ENCODE results near the gene NUDT13. TPM values are rescaled to one million over a fixed set of nuclear protein-coding genes. Genes with fewer than 3 reads are reported as not detected.

The NUDT13 gene
- total and polyA plus RNA-seq, 2 of the 8 experiments (the other 6 are each of a cell fraction or from before 2014, with no cell fraction given), result 1.5 to 1.9 TPM

GRCh38 chr10:73073627-73074026, 36.6 kb upstream of the NUDT13 start:
- DNase-seq (ENCODE audit: low read depth in 1 of 2, low spot score in 2 of 2) (no peak), FAIRE-seq (no peak)
- H3K9me3 ChIP-seq (ENCODE audit: insufficient read depth in 2 of 2, low read depth in 1 of 2, low read length in 1 of 2), result no peaks in the 10 kb centered on the region
- H3K23ac ChIP-seq (ENCODE audit: insufficient read length), result no peak overlapping the region
- no peaks in the 10 kb centered on the region for H3K4me1 ChIP-seq (replicated peaks in 1 of 4; ENCODE audit: control insufficient read depth in 3 of 4, insufficient read depth in 4 of 4, low read length in 3 of 4)
- H3K9ac ChIP-seq (replicated peaks in 1 of 4; ENCODE audit: extremely low read depth in 1 of 4, low read depth in 3 of 4, low read length in 3 of 4), result no peak overlapping the region
- no peak overlapping the region for H2BK20ac ChIP-seq (ENCODE audit: low read length)
- no peak overlapping the region for H4K8ac ChIP-seq (ENCODE audit: extremely low read depth, insufficient read depth, low read length)
- H3K4me3 ChIP-seq (ENCODE audit: extremely low read depth in 1 of 4, insufficient read depth in 2 of 4, low read depth in 3 of 4, low read length in 4 of 4), result no peak overlapping the region
- no peak overlapping the region for H3K14ac ChIP-seq (ENCODE audit: insufficient read length)
- no peak overlapping the region for H3K4me2 ChIP-seq (ENCODE audit: insufficient read depth in 1 of 2, low read depth in 2 of 2, low read length in 2 of 2)
- no peaks in the 10 kb centered on the region for H3K79me1 ChIP-seq (ENCODE audit: low read depth, low read length)
- no peak overlapping the region for H4K5ac ChIP-seq (ENCODE audit: insufficient read length, low read depth, low read length)
- peaks cover 0 to 10% of the 10 kb centered on the region in 2 experiments; a peak in 2 of 4 replicates for H3K79me2 ChIP-seq (ENCODE audit: control insufficient read depth in 1 of 2, insufficient read depth in 2 of 2, low read length in 2 of 2)
- no peak overlapping the region for H2BK120ac ChIP-seq (replicated peaks; ENCODE audit: low read depth, low read length)
- H3K27ac ChIP-seq (ENCODE audit: low read depth, low read length), result no peak overlapping the region
- H2AK5ac ChIP-seq (ENCODE audit: low read depth, low read length), result no peak overlapping the region
- H3K27me3 ChIP-seq (replicated peaks in 1 of 4; ENCODE audit: control insufficient read depth in 3 of 4, extremely low read depth in 1 of 4, insufficient read depth in 3 of 4, low read length in 3 of 4), result no peaks in the 10 kb centered on the region
- H2AFZ ChIP-seq (ENCODE audit: low read length), result no peak overlapping the region
- H4K91ac ChIP-seq (replicated peaks; ENCODE audit: insufficient read length, low read length), result no peak overlapping the region
- H3K56ac ChIP-seq (replicated peaks; ENCODE audit: insufficient read length, low read depth, low read length), result no peak overlapping the region
- ChIA-PET CTCF (ENCODE audit: partially characterized antibody) (interaction anchor here (1.3 kb wide), 1 partner anchor 133 kb away, joined by 3 read pairs; no protein-coding TSS in a partner anchor), POLR2A (ENCODE audit: partially characterized antibody) (interaction anchor here (0.6 kb wide), 1 partner anchor 13 kb away, joined by 3 read pairs; no protein-coding TSS in a partner anchor)
- H2BK5ac ChIP-seq (ENCODE audit: low read depth, low read length), result no peak overlapping the region
- peaks cover 0 to 25% (median 6%) of the 10 kb centered on the region in 4 experiments; a peak in 4 of 8 replicates for H3K36me3 ChIP-seq (ENCODE audit: control insufficient read depth in 2 of 4, insufficient read depth in 4 of 4, low read length in 3 of 4)
- peaks cover 0 to 2% of the 10 kb centered on the region in 2 experiments for H4K20me1 ChIP-seq (replicated peaks in 1 of 2; ENCODE audit: control insufficient read depth in 1 of 2, insufficient read depth in 2 of 2, low read length in 2 of 2)
- no peak overlapping the region for H2BK15ac ChIP-seq (ENCODE audit: low read length)
- no peak overlapping the region for H2BK12ac ChIP-seq (ENCODE audit: low read depth, low read length)
- H3K4ac ChIP-seq (replicated peaks; ENCODE audit: insufficient read length, low read depth, low read length), result no peak overlapping the region
- no peaks in the 10 kb centered on the region for H3K23me2 ChIP-seq (ENCODE audit: low read depth, low read length)
- no peak overlapping the region for H3K18ac ChIP-seq (ENCODE audit: extremely low read depth, low read length)
- TF ChIP-seq KDM4A (IDR thresholded peaks at IDR 0.05; ENCODE audit: low read depth, low read length, severe bottlenecking), result no peak
- no peak for TF ChIP-seq CBX8 (IDR thresholded peaks at IDR 0.05; ENCODE audit: borderline replicate concordance, low read depth, low read length)
- TF ChIP-seq BACH1 (IDR thresholded peaks at IDR 0.05; ENCODE audit: low read length), result no peak
- TF ChIP-seq EZH2 (IDR thresholded peaks at IDR 0.05; ENCODE audit: low read depth, low read length, severe bottlenecking), result no peak
- TF ChIP-seq SIRT6 (IDR thresholded peaks at IDR 0.05; ENCODE audit: low read length), result no peak
- no peak for TF ChIP-seq CHD2 (IDR thresholded peaks at IDR 0.05; ENCODE audit: low read length)
- TF ChIP-seq, protein P1, sequence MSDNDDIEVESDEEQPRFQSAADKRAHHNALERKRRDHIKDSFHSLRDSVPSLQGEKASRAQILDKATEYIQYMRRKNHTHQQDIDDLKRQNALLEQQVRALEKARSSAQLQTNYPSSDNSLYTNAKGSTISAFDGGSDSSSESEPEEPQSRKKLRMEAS (IDR thresholded peaks at IDR 0.05), result no peak
- TF ChIP-seq TCF12 (IDR thresholded peaks at IDR 0.05; ENCODE audit: low read depth, low read length), result no peak
- no peak for TF ChIP-seq GTF2F1 (IDR thresholded peaks at IDR 0.05; ENCODE audit: borderline replicate concordance, low read depth, low read length)
- TF ChIP-seq JUN (IDR thresholded peaks at IDR 0.05; ENCODE audit: low read depth, low read length), result no peak
- TF ChIP-seq TEAD4 (IDR thresholded peaks at IDR 0.05; ENCODE audit: low read depth, low read length), result no peak
- TF ChIP-seq TAF1 (IDR thresholded peaks at IDR 0.05; ENCODE audit: low read depth, low read length), result no peak
- TF ChIP-seq CEBPB (IDR thresholded peaks at IDR 0.05; ENCODE audit: low read depth, low read length), result no peak
- TF ChIP-seq, protein P2, sequence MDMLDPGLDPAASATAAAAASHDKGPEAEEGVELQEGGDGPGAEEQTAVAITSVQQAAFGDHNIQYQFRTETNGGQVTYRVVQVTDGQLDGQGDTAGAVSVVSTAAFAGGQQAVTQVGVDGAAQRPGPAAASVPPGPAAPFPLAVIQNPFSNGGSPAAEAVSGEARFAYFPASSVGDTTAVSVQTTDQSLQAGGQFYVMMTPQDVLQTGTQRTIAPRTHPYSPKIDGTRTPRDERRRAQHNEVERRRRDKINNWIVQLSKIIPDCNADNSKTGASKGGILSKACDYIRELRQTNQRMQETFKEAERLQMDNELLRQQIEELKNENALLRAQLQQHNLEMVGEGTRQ (IDR thresholded peaks at IDR 0.05; ENCODE audit: low read length), result no peak
- TF ChIP-seq POLR2AphosphoS5 (IDR thresholded peaks at IDR 0.05; ENCODE audit: low read depth, low read length), result no peak
- TF ChIP-seq ZNF274 (IDR thresholded peaks at IDR 0.05; ENCODE audit: borderline replicate concordance, extremely low read depth, low read length), result no peak
